KMS-11 (cell line): Measurements from ENCODE around the gene EFR3B.

Experiments
- H2AFZ ChIP-seq: fragments of 200-600 bp; sonication (generic); 2 replicates; pipeline ENCODE4 v1.6.1; 2016; ENCODE audit warnings: antibody characterized with exemption, mixed run types, low read depth
- H3K27ac ChIP-seq: fragments of 200-600 bp; sonication (generic); 2 replicates; pipeline ENCODE4 v1.6.1; 2016; ENCODE audit warnings: mild to moderate bottlenecking, mixed run types
- H3K27me3 ChIP-seq: fragments of 200-600 bp; sonication (generic); 2 replicates; pipeline ENCODE4 v1.6.1; 2017; ENCODE audit warnings: mild to moderate bottlenecking, low read depth, mixed run types, moderate library complexity; ENCODE audit not compliant: insufficient read depth
- H3K36me3 ChIP-seq: fragments of 200-600 bp; sonication (generic); 2 replicates; pipeline ENCODE4 v1.6.1; 2017; ENCODE audit warnings: mild to moderate bottlenecking, mixed run types; ENCODE audit not compliant: insufficient read depth
- H3K4me1 ChIP-seq: fragments of 200-600 bp; sonication (generic); 2 replicates; pipeline ENCODE4 v1.6.1; 2016; ENCODE audit warnings: mild to moderate bottlenecking, low read depth, mixed run types; ENCODE audit not compliant: poor library complexity, severe bottlenecking
- H3K4me2 ChIP-seq: fragments of 200-600 bp; sonication (generic); 2 replicates; pipeline ENCODE4 v1.7.0; 2016; ENCODE audit warnings: mild to moderate bottlenecking, mixed run types
- H3K4me3 ChIP-seq: fragments of 200-600 bp; sonication (generic); IDR thresholded peaks from 2 replicates; pipeline ENCODE4 v1.6.1; 2017; ENCODE audit warnings: low read depth, low read length, mixed read lengths; ENCODE audit not compliant: insufficient read depth
- H3K79me2 ChIP-seq: fragments of 200-600 bp; sonication (generic); 2 replicates; pipeline ENCODE4 v1.6.1; 2016; ENCODE audit warnings: low read depth, mixed run types; ENCODE audit not compliant: insufficient read depth
- H3K9ac ChIP-seq: fragments of 200-600 bp; sonication (generic); 2 replicates; pipeline ENCODE4 v1.6.1; 2016; ENCODE audit warnings: mild to moderate bottlenecking, mixed run types
- H4K20me1 ChIP-seq: fragments of 200-600 bp; sonication (generic); 2 replicates; pipeline ENCODE4 v1.6.1; 2016; ENCODE audit warnings: mild to moderate bottlenecking, mixed run types; ENCODE audit not compliant: insufficient read depth
- CTCF ChIP-seq: fragments of 200-600 bp; sonication (generic); conservative IDR thresholded peaks from 2 replicates; pipeline ENCODE4 v1.6.1; 2017; ENCODE audit warnings: low read depth, mild to moderate bottlenecking, antibody characterized with exemption, low read length, moderate library complexity, mixed read lengths

EFR3B gene

DNA sequence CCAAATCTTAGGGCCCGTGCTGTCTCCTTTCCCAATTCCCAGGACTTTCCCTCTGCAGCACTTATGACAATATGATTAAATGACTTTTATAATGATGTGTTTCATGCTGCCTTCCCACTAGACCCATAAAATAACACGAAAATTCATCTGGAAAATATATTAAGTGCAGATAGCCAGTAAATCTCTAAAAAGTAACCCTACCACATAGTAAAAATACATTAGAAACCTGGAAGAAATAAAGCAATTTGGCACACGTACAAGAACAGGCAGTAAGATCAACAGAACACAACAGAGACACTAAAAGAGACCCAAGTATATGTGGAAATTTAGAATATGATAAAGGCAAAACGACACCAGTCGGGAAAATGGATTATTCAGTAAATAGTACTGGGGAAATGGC is 156.7 kb downstream of the EFR3B start:
- Histone ChIP-seq H3K79me2 (no peaks in the 10 kb centered on the region), H4K20me1 (no peaks in the 10 kb centered on the region), H3K4me1 (no peaks in the 10 kb centered on the region), H3K27me3 (no peaks in the 10 kb centered on the region), H3K4me3 (no peak overlapping the region), H2AFZ (no peak overlapping the region), H3K27ac (no peak overlapping the region), H3K4me2 (no peak overlapping the region), H3K9ac (no peak overlapping the region), H3K36me3 (no peaks in the 10 kb centered on the region)
- TF ChIP-seq CTCF, result no peak

GRCh38 chr2:25201265-25201664 is 159.4 kb downstream of the EFR3B start:
- H3K4me1 ChIP-seq, result no peaks in the 10 kb centered on the region
- H3K27ac ChIP-seq, result no peak overlapping the region
- no peak overlapping the region for H3K4me2 ChIP-seq
- no peaks in the 10 kb centered on the region for H3K79me2 ChIP-seq
- no peak overlapping the region for H2AFZ ChIP-seq
- H3K4me3 ChIP-seq, result no peak overlapping the region
- H4K20me1 ChIP-seq, result no peaks in the 10 kb centered on the region
- H3K36me3 ChIP-seq, result no peaks in the 10 kb centered on the region
- no peak for TF ChIP-seq CTCF
- no peak overlapping the region for H3K9ac ChIP-seq
- no peaks in the 10 kb centered on the region for H3K27me3 ChIP-seq

DNA sequence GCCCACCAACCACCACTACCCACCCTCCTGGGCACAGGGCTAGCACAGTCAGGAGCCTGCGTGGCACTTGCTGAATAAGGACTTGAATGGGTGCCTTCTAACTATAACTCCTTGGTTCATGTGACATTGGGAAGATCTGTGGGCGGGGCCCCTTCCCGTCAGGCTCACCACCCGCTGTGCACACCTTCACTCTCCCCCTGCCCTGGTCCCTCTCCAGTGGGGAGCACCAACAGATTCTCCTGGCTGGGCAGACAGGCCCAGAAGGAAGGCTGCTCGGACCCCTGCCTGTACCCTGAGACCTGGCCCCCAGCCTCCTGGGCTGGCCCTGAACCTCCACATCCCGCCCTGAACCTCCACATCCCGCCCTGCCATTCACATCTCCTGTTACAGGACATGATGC is 159.9 kb downstream of the EFR3B start:
- no peak overlapping the region for H3K4me2 ChIP-seq
- H3K4me1 ChIP-seq, result no peaks in the 10 kb centered on the region
- H3K36me3 ChIP-seq, result no peaks in the 10 kb centered on the region
- H4K20me1 ChIP-seq, result no peaks in the 10 kb centered on the region
- H3K4me3 ChIP-seq, result no peak overlapping the region
- H3K27me3 ChIP-seq, result 0 out of 2 replicates have a peak, but pooled peaks cover under 1% of the 10 kb centered on the region
- no peak overlapping the region for H3K27ac ChIP-seq
- no peak for TF ChIP-seq CTCF
- H3K79me2 ChIP-seq, result no peaks in the 10 kb centered on the region
- H2AFZ ChIP-seq, result no peak overlapping the region
- no peak overlapping the region for H3K9ac ChIP-seq

DNA sequence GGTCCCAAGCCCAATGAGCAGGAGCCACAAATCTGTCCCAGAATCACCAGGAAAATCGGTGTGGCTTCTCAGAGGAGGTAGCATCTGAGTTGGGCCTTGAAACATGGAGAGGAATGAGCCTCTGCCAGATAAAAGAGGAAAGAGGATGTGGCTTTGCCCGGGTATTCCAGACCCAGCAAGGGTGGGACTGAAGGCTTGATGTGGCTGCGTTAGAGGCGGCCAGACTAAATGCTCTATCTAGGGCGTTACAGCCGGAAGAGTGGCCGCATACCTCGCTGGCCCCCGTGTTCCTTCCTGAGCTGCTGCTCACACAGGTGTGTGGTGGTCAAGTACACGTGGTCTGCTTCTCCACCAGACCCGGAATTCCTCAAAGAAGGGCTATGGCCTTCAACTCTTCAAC is 160.4 kb downstream of the EFR3B start:
- H3K4me2 ChIP-seq, result no peak overlapping the region
- no peaks in the 10 kb centered on the region for H3K36me3 ChIP-seq
- no peaks in the 10 kb centered on the region for H3K4me1 ChIP-seq
- H3K27ac ChIP-seq, result no peak overlapping the region
- H3K4me3 ChIP-seq, result no peak overlapping the region
- H3K9ac ChIP-seq, result no peak overlapping the region
- H3K79me2 ChIP-seq, result no peaks in the 10 kb centered on the region
- H2AFZ ChIP-seq, result no peak overlapping the region
- no peaks in the 10 kb centered on the region for H4K20me1 ChIP-seq
- peaks cover 4% of the 10 kb centered on the region; the same call in 1 of the 2 replicates for H3K27me3 ChIP-seq
- TF ChIP-seq CTCF, result no peak
